GM23338 (cell line): ENCODE measurements around the gene GLS. TPM values are rescaled to one million over a fixed set of nuclear protein-coding genes. Genes with fewer than 3 reads are reported as not detected.

ENCODE experiments used
- ATAC-seq: fragments of 200-7000 bp; cut with Tn5 transposase; 3 replicates; pipeline ENCODE4 v1.9.1; 2020
- DNase-seq: peaks from one replicate; pipeline ENCODE4 v3.0.0-alpha.2; 2015; ENCODE audit warnings: low spot score
- H2AFZ ChIP-seq: fragments of 200-600 bp; sonication (generic); 2 replicates; pipeline ENCODE4 v1.8.0; 2016; ENCODE audit warnings: antibody characterized with exemption, mild to moderate bottlenecking, moderate library complexity
- H3F3A ChIP-seq: fragments of 200-600 bp; sonication (generic); replicated peaks from 2 replicates; pipeline ENCODE4 v1.8.0; 2017; ENCODE audit warnings: antibody characterized with exemption, mixed run types, low read depth
- H3K27ac ChIP-seq: fragments of 200-600 bp; sonication (generic); 2 replicates; pipeline ENCODE4 v1.6.1; 2016; ENCODE audit warnings: low read depth
- H3K27me3 ChIP-seq: fragments of 200-600 bp; sonication (generic); 2 replicates; pipeline ENCODE4 v1.8.0; 2016; ENCODE audit warnings: mild to moderate bottlenecking, mixed run types, moderate library complexity; ENCODE audit not compliant: insufficient read depth
- H3K36me3 ChIP-seq: fragments of 200-600 bp; sonication (generic); 2 replicates; pipeline ENCODE4 v1.8.0; 2016; ENCODE audit warnings: mild to moderate bottlenecking; ENCODE audit not compliant: insufficient read depth
- H3K4me1 ChIP-seq: fragments of 200-600 bp; sonication (generic); 2 replicates; pipeline ENCODE4 v1.8.0; 2016; ENCODE audit warnings: mild to moderate bottlenecking, moderate library complexity; ENCODE audit not compliant: insufficient read depth
- H3K4me2 ChIP-seq: fragments of 200-600 bp; sonication (generic); 2 replicates; pipeline ENCODE4 v1.7.1; 2017; ENCODE audit warnings: mixed run types
- H3K4me3 ChIP-seq: fragments of 200-600 bp; sonication (generic); 2 replicates; pipeline ENCODE4 v1.6.1; 2016; ENCODE audit warnings: mixed run types
- H3K79me2 ChIP-seq: fragments of 200-600 bp; sonication (generic); replicated peaks from 2 replicates; pipeline ENCODE4 v1.8.0; 2017; ENCODE audit warnings: mild to moderate bottlenecking; ENCODE audit not compliant: insufficient read depth
- H3K9me2 ChIP-seq: fragments of 200-600 bp; sonication (generic); 2 replicates; pipeline ENCODE4 v1.8.0; 2017; ENCODE audit not compliant: insufficient read depth
- H4K20me1 ChIP-seq: fragments of 200-600 bp; sonication (generic); replicated peaks from 2 replicates; pipeline ENCODE4 v1.8.0; 2017; ENCODE audit warnings: mild to moderate bottlenecking; ENCODE audit not compliant: insufficient read depth
- H3K27ac Mint-ChIP-seq: 2 replicates; pipeline ENCODE4 v1.8.0; 2020; ENCODE audit warnings: inconsistent platforms, mild to moderate bottlenecking, moderate library complexity, mixed read lengths
- H3K27me3 Mint-ChIP-seq: 3 replicates; pipeline ENCODE4 v1.8.0; 2022; ENCODE audit warnings: low read depth, mild to moderate bottlenecking, moderate library complexity, mixed read lengths, inconsistent platforms; ENCODE audit not compliant: insufficient read depth, poor library complexity
- H3K36me3 Mint-ChIP-seq: 3 replicates; pipeline ENCODE4 v1.8.0; 2021; ENCODE audit warnings: low read depth, mild to moderate bottlenecking, inconsistent platforms, moderate library complexity, mixed read lengths
- H3K4me1 Mint-ChIP-seq: 3 replicates; pipeline ENCODE4 v1.8.0; 2020; ENCODE audit warnings: mild to moderate bottlenecking, inconsistent platforms, mixed read lengths
- H3K4me3 Mint-ChIP-seq: 3 replicates; pipeline ENCODE4 v1.8.0; 2021; ENCODE audit warnings: moderate library complexity, mild to moderate bottlenecking, inconsistent platforms, mixed read lengths
- H3K9me3 Mint-ChIP-seq: 3 replicates; pipeline ENCODE4 v1.8.0; 2020; ENCODE audit warnings: moderate library complexity, mild to moderate bottlenecking, inconsistent platforms, mixed read lengths
- CREB1 ChIP-seq: fragments of 250-450 bp; sonication (Bioruptor Pico); IDR thresholded peaks from 2 replicates; pipeline ENCODE4 v1.5.0; 2020; ENCODE audit warnings: low read depth, mild to moderate bottlenecking, moderate library complexity
- EZH2 ChIP-seq: fragments of 200-600 bp; sonication (generic); IDR thresholded peaks from one replicate; pipeline ENCODE4 v1.8.0; 2017; ENCODE audit warnings: antibody characterized with exemption, mild to moderate bottlenecking, low read depth; ENCODE audit not compliant: unreplicated experiment
- JUNB ChIP-seq: IDR thresholded peaks from one replicate; pipeline ENCODE4 v1.6.1; 2016; ENCODE audit warnings: antibody characterized with exemption; ENCODE audit not compliant: unreplicated experiment
- POLR2AphosphoS5 ChIP-seq: IDR thresholded peaks from 2 replicates; pipeline ENCODE4 v1.6.1; 2016; ENCODE audit warnings: antibody characterized with exemption, low read depth
- ZNF114 ChIP-seq: fragments of 250-450 bp; sonication (Bioruptor Pico); IDR thresholded peaks from 2 replicates; pipeline ENCODE4 v1.5.0; 2020; ENCODE audit warnings: mild to moderate bottlenecking, moderate library complexity
- polyA plus RNA-seq: library from polyadenylated mRNA; unstranded; fragments of >200 nt; fragmentation: Nextera tagmentation; extraction: Ambion mirVana; gene quantifications from 2 replicates; pipeline ENCODE4 v1.2.1, GENCODE V29; 2016
- total RNA-seq: library from RNA; depleted of rRNA; stranded (reverse); fragments of >200 nt; shearing (Covaris generic); gene quantifications from 2 replicates; pipeline ENCODE4 v1.2.3, GENCODE V29; 2014
- TF ChIP-seq, protein P1 (sequence below): IDR thresholded peaks from 2 replicates; pipeline ENCODE4 v1.6.1; 2016; ENCODE audit warnings: antibody characterized with exemption
- TF ChIP-seq, protein P2 (sequence below): IDR thresholded peaks from one replicate; pipeline ENCODE4 v1.6.1; 2018; ENCODE audit warnings: antibody characterized with exemption; ENCODE audit not compliant: unreplicated experiment
- TF ChIP-seq, protein P3 (sequence below), 2 experiments: fragments of 200-600 bp in 1 of 2; sonication (generic) in 1 of 2; conservative IDR thresholded peaks; 2 replicates each; pipeline versions ENCODE4 v1.5.1 to v1.6.1; 2016 to 2017; ENCODE audit warnings: antibody characterized with exemption in 2 of 2, low read depth in 2 of 2, mild to moderate bottlenecking in 2 of 2, moderate library complexity in 1 of 2
- TF ChIP-seq, protein P4 (sequence below): fragments of 250-450 bp; sonication (Bioruptor Pico); IDR thresholded peaks from 2 replicates; pipeline ENCODE4 v1.5.0; 2020; ENCODE audit warnings: mild to moderate bottlenecking, moderate library complexity

The GLS gene
- total and polyA plus RNA-seq, 2 experiments from 2014 or later = 38.1 to 172 TPM

DNA sequence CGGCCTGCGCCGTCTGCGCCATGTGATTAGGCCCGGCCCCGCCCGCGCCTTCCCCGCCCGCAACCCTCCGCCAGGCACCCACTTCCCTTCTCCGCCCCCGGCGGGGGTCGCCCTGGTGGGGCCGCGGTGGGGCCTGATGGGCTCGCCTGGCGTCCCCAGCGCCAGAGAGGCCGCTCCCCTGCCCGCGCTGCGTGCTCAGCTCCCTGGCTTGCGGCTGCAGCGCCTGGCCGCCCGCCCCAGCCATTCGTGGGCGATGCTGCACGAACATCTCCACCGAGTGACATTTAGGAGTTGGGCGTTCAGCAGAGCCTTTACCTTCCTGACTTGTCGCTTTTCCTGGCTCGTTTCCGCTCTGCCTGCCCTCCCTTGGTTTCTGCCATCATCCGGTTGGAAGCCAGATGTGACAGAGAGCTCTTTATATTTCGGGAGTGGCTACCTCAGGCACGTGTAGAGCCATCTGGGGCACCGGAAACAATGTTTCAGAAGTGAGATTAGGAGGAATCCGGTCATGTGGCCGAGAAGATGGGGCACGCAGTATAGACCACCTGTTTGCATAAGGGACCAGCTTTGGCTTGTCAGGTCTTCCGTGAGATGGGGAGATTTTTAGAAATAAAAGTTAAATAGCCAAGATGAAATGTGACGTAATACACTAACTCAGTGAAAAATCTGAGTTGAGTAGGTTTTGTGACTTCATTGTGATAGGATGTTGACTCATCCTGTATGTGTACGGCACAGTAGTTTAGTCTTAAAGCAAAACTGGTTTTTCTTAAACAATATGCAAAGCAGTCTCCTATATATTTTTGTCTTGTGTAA is 1.2 kb downstream of the GLS start:
- peaks cover 49% of the 10 kb centered on the region for H3K79me2 ChIP-seq
- peaks cover 6% of the 10 kb centered on the region for H4K20me1 ChIP-seq
- H3F3A ChIP-seq = no peaks in the 10 kb centered on the region
- ATAC-seq (peak; percentile 21), DNase-seq (peak; percentile 84)
- Mint-ChIP-seq H3K27me3 (peaks cover 3% of the 10 kb centered on the region), H3K4me3 (peak overlapping the region; percentile 85), H3K36me3 (peaks cover 26% of the 10 kb centered on the region), H3K4me1 (peaks cover 25% of the 10 kb centered on the region), H3K9me3 (no peaks in the 10 kb centered on the region), H3K27ac (peak overlapping the region; percentile 21)
- no peaks in the 10 kb centered on the region for H3K36me3 ChIP-seq
- H3K4me1 ChIP-seq = peaks cover 31% of the 10 kb centered on the region
- no peaks in the 10 kb centered on the region for H3K9me2 ChIP-seq
- H3K27me3 ChIP-seq = no peaks in the 10 kb centered on the region
- H3K4me2 ChIP-seq = peak overlapping the region; percentile 81
- peak; percentile 59 for TF ChIP-seq POLR2AphosphoS5
- TF ChIP-seq, protein P1, sequence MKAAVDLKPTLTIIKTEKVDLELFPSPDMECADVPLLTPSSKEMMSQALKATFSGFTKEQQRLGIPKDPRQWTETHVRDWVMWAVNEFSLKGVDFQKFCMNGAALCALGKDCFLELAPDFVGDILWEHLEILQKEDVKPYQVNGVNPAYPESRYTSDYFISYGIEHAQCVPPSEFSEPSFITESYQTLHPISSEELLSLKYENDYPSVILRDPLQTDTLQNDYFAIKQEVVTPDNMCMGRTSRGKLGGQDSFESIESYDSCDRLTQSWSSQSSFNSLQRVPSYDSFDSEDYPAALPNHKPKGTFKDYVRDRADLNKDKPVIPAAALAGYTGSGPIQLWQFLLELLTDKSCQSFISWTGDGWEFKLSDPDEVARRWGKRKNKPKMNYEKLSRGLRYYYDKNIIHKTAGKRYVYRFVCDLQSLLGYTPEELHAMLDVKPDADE = 0 out of 2 replicates have a peak, but pooled peaks have one; percentile 30
- TF ChIP-seq, protein P2, sequence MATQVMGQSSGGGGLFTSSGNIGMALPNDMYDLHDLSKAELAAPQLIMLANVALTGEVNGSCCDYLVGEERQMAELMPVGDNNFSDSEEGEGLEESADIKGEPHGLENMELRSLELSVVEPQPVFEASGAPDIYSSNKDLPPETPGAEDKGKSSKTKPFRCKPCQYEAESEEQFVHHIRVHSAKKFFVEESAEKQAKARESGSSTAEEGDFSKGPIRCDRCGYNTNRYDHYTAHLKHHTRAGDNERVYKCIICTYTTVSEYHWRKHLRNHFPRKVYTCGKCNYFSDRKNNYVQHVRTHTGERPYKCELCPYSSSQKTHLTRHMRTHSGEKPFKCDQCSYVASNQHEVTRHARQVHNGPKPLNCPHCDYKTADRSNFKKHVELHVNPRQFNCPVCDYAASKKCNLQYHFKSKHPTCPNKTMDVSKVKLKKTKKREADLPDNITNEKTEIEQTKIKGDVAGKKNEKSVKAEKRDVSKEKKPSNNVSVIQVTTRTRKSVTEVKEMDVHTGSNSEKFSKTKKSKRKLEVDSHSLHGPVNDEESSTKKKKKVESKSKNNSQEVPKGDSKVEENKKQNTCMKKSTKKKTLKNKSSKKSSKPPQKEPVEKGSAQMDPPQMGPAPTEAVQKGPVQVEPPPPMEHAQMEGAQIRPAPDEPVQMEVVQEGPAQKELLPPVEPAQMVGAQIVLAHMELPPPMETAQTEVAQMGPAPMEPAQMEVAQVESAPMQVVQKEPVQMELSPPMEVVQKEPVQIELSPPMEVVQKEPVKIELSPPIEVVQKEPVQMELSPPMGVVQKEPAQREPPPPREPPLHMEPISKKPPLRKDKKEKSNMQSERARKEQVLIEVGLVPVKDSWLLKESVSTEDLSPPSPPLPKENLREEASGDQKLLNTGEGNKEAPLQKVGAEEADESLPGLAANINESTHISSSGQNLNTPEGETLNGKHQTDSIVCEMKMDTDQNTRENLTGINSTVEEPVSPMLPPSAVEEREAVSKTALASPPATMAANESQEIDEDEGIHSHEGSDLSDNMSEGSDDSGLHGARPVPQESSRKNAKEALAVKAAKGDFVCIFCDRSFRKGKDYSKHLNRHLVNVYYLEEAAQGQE = no peak
- no peak for TF ChIP-seq EZH2
- TF ChIP-seq CREB1 (CRISPR knock-in tag) = peak; percentile 59
- no peak for TF ChIP-seq JUNB
- TF ChIP-seq ZNF114 = no peak
- TF ChIP-seq, protein P3, sequence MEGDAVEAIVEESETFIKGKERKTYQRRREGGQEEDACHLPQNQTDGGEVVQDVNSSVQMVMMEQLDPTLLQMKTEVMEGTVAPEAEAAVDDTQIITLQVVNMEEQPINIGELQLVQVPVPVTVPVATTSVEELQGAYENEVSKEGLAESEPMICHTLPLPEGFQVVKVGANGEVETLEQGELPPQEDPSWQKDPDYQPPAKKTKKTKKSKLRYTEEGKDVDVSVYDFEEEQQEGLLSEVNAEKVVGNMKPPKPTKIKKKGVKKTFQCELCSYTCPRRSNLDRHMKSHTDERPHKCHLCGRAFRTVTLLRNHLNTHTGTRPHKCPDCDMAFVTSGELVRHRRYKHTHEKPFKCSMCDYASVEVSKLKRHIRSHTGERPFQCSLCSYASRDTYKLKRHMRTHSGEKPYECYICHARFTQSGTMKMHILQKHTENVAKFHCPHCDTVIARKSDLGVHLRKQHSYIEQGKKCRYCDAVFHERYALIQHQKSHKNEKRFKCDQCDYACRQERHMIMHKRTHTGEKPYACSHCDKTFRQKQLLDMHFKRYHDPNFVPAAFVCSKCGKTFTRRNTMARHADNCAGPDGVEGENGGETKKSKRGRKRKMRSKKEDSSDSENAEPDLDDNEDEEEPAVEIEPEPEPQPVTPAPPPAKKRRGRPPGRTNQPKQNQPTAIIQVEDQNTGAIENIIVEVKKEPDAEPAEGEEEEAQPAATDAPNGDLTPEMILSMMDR (conservative IDR thresholded peaks at IDR 0.05; ENCODE audit: low read depth in 2 of 2) = no peak
- TF ChIP-seq, protein P4, sequence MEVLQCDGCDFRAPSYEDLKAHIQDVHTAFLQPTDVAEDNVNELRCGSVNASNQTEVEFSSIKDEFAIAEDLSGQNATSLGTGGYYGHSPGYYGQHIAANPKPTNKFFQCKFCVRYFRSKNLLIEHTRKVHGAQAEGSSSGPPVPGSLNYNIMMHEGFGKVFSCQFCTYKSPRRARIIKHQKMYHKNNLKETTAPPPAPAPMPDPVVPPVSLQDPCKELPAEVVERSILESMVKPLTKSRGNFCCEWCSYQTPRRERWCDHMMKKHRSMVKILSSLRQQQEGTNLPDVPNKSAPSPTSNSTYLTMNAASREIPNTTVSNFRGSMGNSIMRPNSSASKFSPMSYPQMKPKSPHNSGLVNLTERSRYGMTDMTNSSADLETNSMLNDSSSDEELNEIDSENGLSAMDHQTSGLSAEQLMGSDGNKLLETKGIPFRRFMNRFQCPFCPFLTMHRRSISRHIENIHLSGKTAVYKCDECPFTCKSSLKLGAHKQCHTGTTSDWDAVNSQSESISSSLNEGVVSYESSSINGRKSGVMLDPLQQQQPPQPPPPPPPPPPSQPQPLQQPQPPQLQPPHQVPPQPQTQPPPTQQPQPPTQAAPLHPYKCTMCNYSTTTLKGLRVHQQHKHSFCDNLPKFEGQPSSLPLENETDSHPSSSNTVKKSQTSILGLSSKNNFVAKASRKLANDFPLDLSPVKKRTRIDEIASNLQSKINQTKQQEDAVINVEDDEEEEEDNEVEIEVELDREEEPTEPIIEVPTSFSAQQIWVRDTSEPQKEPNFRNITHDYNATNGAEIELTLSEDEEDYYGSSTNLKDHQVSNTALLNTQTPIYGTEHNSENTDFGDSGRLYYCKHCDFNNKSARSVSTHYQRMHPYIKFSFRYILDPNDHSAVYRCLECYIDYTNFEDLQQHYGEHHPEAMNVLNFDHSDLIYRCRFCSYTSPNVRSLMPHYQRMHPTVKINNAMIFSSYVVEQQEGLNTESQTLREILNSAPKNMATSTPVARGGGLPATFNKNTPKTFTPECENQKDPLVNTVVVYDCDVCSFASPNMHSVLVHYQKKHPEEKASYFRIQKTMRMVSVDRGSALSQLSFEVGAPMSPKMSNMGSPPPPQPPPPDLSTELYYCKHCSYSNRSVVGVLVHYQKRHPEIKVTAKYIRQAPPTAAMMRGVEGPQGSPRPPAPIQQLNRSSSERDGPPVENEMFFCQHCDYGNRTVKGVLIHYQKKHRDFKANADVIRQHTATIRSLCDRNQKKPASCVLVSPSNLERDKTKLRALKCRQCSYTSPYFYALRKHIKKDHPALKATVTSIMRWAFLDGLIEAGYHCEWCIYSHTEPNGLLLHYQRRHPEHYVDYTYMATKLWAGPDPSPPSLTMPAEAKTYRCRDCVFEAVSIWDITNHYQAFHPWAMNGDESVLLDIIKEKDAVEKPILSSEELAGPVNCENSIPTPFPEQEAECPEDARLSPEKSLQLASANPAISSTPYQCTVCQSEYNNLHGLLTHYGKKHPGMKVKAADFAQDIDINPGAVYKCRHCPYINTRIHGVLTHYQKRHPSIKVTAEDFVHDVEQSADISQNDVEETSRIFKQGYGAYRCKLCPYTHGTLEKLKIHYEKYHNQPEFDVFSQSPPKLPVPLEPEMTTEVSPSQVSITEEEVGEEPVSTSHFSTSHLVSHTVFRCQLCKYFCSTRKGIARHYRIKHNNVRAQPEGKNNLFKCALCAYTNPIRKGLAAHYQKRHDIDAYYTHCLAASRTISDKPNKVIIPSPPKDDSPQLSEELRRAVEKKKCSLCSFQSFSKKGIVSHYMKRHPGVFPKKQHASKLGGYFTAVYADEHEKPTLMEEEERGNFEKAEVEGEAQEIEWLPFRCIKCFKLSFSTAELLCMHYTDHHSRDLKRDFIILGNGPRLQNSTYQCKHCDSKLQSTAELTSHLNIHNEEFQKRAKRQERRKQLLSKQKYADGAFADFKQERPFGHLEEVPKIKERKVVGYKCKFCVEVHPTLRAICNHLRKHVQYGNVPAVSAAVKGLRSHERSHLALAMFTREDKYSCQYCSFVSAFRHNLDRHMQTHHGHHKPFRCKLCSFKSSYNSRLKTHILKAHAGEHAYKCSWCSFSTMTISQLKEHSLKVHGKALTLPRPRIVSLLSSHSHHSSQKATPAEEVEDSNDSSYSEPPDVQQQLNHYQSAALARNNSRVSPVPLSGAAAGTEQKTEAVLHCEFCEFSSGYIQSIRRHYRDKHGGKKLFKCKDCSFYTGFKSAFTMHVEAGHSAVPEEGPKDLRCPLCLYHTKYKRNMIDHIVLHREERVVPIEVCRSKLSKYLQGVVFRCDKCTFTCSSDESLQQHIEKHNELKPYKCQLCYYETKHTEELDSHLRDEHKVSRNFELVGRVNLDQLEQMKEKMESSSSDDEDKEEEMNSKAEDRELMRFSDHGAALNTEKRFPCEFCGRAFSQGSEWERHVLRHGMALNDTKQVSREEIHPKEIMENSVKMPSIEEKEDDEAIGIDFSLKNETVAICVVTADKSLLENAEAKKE (CRISPR knock-in tag) = no peak
- no peak overlapping the region for H3K27ac ChIP-seq
- no peak overlapping the region for H2AFZ ChIP-seq
- H3K4me3 ChIP-seq = peak overlapping the region; percentile 76
